ENCODE data around the gene PLXNC1.

DNA sequence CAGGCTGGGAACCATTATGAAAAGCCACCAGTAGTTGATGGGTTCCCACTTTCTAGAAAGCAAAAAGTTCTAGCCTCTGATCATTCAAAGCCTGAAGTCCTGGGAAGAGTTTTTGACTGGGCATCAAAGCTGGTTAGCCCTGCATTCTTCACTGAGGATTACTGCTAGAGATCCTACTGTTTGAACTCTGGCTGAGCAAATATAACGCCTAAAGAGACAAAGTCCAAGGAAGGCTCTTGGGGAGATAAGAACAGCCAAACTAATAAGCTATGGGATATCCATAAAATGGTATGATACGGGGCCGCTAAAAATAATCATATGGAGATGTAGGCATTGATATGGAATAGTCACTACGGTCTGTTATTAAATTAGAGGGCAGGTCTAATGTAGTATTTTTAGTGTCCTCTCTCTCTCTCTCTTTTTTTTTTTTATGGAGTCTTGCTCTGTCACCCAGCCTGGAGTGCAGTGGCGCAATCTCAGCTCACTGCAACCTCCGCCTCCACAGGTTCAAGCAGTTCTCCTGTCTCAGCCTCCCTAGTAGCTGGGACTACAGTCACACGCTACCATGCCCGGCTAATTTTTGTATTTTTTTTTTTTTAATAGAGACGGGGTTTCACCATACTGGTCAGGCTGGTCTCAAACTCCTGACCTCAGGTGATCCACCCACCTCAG lies 35.5 kb downstream of the PLXNC1 start:
- TF ChIP-seq, protein P1, sequence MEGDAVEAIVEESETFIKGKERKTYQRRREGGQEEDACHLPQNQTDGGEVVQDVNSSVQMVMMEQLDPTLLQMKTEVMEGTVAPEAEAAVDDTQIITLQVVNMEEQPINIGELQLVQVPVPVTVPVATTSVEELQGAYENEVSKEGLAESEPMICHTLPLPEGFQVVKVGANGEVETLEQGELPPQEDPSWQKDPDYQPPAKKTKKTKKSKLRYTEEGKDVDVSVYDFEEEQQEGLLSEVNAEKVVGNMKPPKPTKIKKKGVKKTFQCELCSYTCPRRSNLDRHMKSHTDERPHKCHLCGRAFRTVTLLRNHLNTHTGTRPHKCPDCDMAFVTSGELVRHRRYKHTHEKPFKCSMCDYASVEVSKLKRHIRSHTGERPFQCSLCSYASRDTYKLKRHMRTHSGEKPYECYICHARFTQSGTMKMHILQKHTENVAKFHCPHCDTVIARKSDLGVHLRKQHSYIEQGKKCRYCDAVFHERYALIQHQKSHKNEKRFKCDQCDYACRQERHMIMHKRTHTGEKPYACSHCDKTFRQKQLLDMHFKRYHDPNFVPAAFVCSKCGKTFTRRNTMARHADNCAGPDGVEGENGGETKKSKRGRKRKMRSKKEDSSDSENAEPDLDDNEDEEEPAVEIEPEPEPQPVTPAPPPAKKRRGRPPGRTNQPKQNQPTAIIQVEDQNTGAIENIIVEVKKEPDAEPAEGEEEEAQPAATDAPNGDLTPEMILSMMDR (conservative IDR thresholded peaks at IDR 0.05 in 1 of 2, IDR thresholded peaks at IDR 0.05 in 1 of 2; ENCODE audit: extremely low read depth in 1 of 2, insufficient read depth in 1 of 2, low read depth in 1 of 2, low read length in 2 of 2), result no peak
- TF ChIP-seq EZH2 (IDR thresholded peaks at IDR 0.05; ENCODE audit: borderline replicate concordance, low read length), result no peak

Data from mammary epithelial cell (primary cell).